Activated CD4-positive, alpha-beta memory T cell treated with anti-CD3 and anti-CD28 coated beads, Interleukin-2, amount 10 ng/mL, durations not matched to agents 7 days and 5 days (primary cell): Measurements from ENCODE around the gene SPP1. TPM values are rescaled to one million over a fixed set of nuclear protein-coding genes. Genes with fewer than 3 reads are reported as not detected.

Source experiments
- CTCF ChIA-PET: fragments of 350-600 bp; sonication (Branson Sonifier 250); formaldehyde crosslinking; loops from one replicate; lab custom pipeline; 2021; ENCODE audit warnings: antibody characterized with exemption, inconsistent platforms; lab: Charles Lee
- POLR2A ChIA-PET: fragments of 350-600 bp; sonication (Branson Sonifier 250); formaldehyde crosslinking; loops from one replicate; lab custom pipeline; 2021; ENCODE audit warnings: antibody characterized with exemption; lab: Charles Lee
- DNase-seq: peaks from one replicate; pipeline ENCODE4 v3.0.0-alpha.2; 2020
- H3K27ac Mint-ChIP-seq: one replicate; pipeline ENCODE4 v1.8.0; 2021; ENCODE audit warnings: mild to moderate bottlenecking, mixed read lengths
- H3K27me3 Mint-ChIP-seq: one replicate; pipeline ENCODE4 v1.8.0; 2021; ENCODE audit warnings: mixed read lengths
- H3K36me3 Mint-ChIP-seq: one replicate; pipeline ENCODE4 v1.8.0; 2021; ENCODE audit warnings: low read depth, mixed read lengths
- H3K4me1 Mint-ChIP-seq: one replicate; pipeline ENCODE4 v1.8.0; 2021; ENCODE audit warnings: mixed read lengths
- H3K4me3 Mint-ChIP-seq: one replicate; pipeline ENCODE4 v1.8.0; 2021; ENCODE audit warnings: mild to moderate bottlenecking, mixed read lengths
- H3K9me3 Mint-ChIP-seq: one replicate; pipeline ENCODE4 v1.8.0; 2021; ENCODE audit warnings: mixed read lengths
- total RNA-seq, 2 experiments: library from RNA; stranded (reverse); gene quantifications; one replicate each; pipeline ENCODE4 v1.2.3, GENCODE V29; 2021

The SPP1 gene
- total RNA-seq, 2 experiments from 2014 or later: 0.20 TPM; not detected in 1

GRCh38 chr4:87962398-87963146, 12.9 kb upstream of the SPP1 start:
- Mint-ChIP-seq H3K9me3 (no peaks in the 10 kb centered on the region), H3K4me1 (no peaks in the 10 kb centered on the region), H3K27me3 (peaks cover 13% of the 10 kb centered on the region), H3K36me3 (no peaks in the 10 kb centered on the region), H3K4me3 (no peak overlapping the region), H3K27ac (no peak overlapping the region)
- DNase-seq: no peak
- CTCF ChIA-PET: interaction anchor here (0.7 to 1.7 kb wide), 4 partner anchors 11 to 110 kb away, joined by 3 to 11 read pairs (median 4); no protein-coding TSS in a partner anchor
- POLR2A ChIA-PET: interaction anchor here (0.7 kb wide), 1 partner anchor 24 kb away, joined by 3 read pairs; no protein-coding TSS in a partner anchor

- ChIA-PET POLR2A (no interaction called here), CTCF (no interaction called here)
- H3K4me3 Mint-ChIP-seq: no peak overlapping the region
Measured at GRCh38 chr4:87965501-87965975, 10.0 kb upstream of the SPP1 start.

GRCh38 chr4:87966095-87966496, 9.4 kb upstream of the SPP1 start:
- Mint-ChIP-seq H3K9me3 (no peaks in the 10 kb centered on the region), H3K27ac (no peak overlapping the region), H3K4me3 (no peak overlapping the region), H3K4me1 (no peaks in the 10 kb centered on the region), H3K36me3 (no peaks in the 10 kb centered on the region), H3K27me3 (peaks cover 33% of the 10 kb centered on the region)
- CTCF ChIA-PET: no interaction called here
- POLR2A ChIA-PET: no interaction called here
- no peak for DNase-seq

More at GRCh38 chr4:87965501-87965975, 10.0 kb upstream of the SPP1 start:
- H3K9me3 Mint-ChIP-seq: no peaks in the 10 kb centered on the region
- no peak overlapping the region for H3K27ac Mint-ChIP-seq
- H3K36me3 Mint-ChIP-seq: no peaks in the 10 kb centered on the region
- no peak for DNase-seq
- no peaks in the 10 kb centered on the region for H3K4me1 Mint-ChIP-seq
- peaks cover 31% of the 10 kb centered on the region for H3K27me3 Mint-ChIP-seq

GRCh38 chr4:87967193-87967592, 8.3 kb upstream of the SPP1 start:
- ChIA-PET CTCF (interaction anchor here (1.0 to 1.3 kb wide), 2 partner anchors 9 to 114 kb away, joined by 3 to 4 read pairs; no protein-coding TSS in a partner anchor), POLR2A (no interaction called here)
- DNase-seq: no peak
- no peaks in the 10 kb centered on the region for H3K36me3 Mint-ChIP-seq
- H3K4me1 Mint-ChIP-seq: no peaks in the 10 kb centered on the region
- no peaks in the 10 kb centered on the region for H3K9me3 Mint-ChIP-seq
- peaks cover 38% of the 10 kb centered on the region for H3K27me3 Mint-ChIP-seq
- H3K27ac Mint-ChIP-seq: no peak overlapping the region
- H3K4me3 Mint-ChIP-seq: no peak overlapping the region

- no peaks in the 10 kb centered on the region for H3K36me3 Mint-ChIP-seq
- POLR2A ChIA-PET: no interaction called here
- H3K4me3 Mint-ChIP-seq: no peak overlapping the region
- peaks cover 45% of the 10 kb centered on the region for H3K27me3 Mint-ChIP-seq
- CTCF ChIA-PET: no interaction called here
- H3K4me1 Mint-ChIP-seq: peaks cover 1% of the 10 kb centered on the region
- no peak for DNase-seq
- H3K27ac Mint-ChIP-seq: no peak overlapping the region
- H3K9me3 Mint-ChIP-seq: no peaks in the 10 kb centered on the region
Measured at GRCh38 chr4:87970121-87970520, 5.4 kb upstream of the SPP1 start.

GRCh38 chr4:87971866-87972265, 3.6 kb upstream of the SPP1 start:
- H3K4me1 Mint-ChIP-seq: peaks cover 9% of the 10 kb centered on the region
- ChIA-PET CTCF (interaction anchor here (0.7 to 3.0 kb wide), 6 partner anchors 14 to 629 kb away, joined by 3 to 18 read pairs (median 3); no protein-coding TSS in a partner anchor), POLR2A (no interaction called here)
- no peak overlapping the region for H3K27ac Mint-ChIP-seq
- H3K4me3 Mint-ChIP-seq: no peak overlapping the region
- no peaks in the 10 kb centered on the region for H3K36me3 Mint-ChIP-seq
- peaks cover 52% of the 10 kb centered on the region for H3K27me3 Mint-ChIP-seq
- no peaks in the 10 kb centered on the region for H3K9me3 Mint-ChIP-seq
- no peak for DNase-seq

GRCh38 chr4:87973283-87974169, 2.0 kb upstream of the SPP1 start:
- CTCF ChIA-PET: interaction anchor here (0.7 to 3.0 kb wide), 22 partner anchors 10 to 543 kb away, joined by 3 to 23 read pairs (median 4); partner anchors contain the start of gene PKD2
- Mint-ChIP-seq H3K27ac (no peak overlapping the region), H3K4me3 (no peak overlapping the region), H3K36me3 (no peaks in the 10 kb centered on the region), H3K27me3 (peaks cover 48% of the 10 kb centered on the region), H3K9me3 (no peaks in the 10 kb centered on the region), H3K4me1 (peaks cover 9% of the 10 kb centered on the region)
- peak; percentile 28 for DNase-seq
- POLR2A ChIA-PET: no interaction called here

GRCh38 chr4:87974856-87975462, 555 bp upstream of the SPP1 start:
- no peak overlapping the region for H3K27ac Mint-ChIP-seq
- H3K36me3 Mint-ChIP-seq: no peaks in the 10 kb centered on the region
- H3K27me3 Mint-ChIP-seq: peaks cover 49% of the 10 kb centered on the region
- peaks cover 9% of the 10 kb centered on the region for H3K4me1 Mint-ChIP-seq
- ChIA-PET POLR2A (no interaction called here), CTCF (interaction anchor here (1.4 to 3.0 kb wide), 7 partner anchors 11 to 237 kb away, joined by 3 to 23 read pairs (median 6); no protein-coding TSS in a partner anchor)
- no peak overlapping the region for H3K4me3 Mint-ChIP-seq
- no peaks in the 10 kb centered on the region for H3K9me3 Mint-ChIP-seq
- DNase-seq: no peak

GRCh38 chr4:87977521-87978278, 2.2 kb downstream of the SPP1 start:
- no peak for DNase-seq
- Mint-ChIP-seq H3K27ac (no peak overlapping the region), H3K4me3 (no peak overlapping the region), H3K27me3 (peaks cover 49% of the 10 kb centered on the region), H3K4me1 (peaks cover 9% of the 10 kb centered on the region), H3K36me3 (no peaks in the 10 kb centered on the region), H3K9me3 (no peaks in the 10 kb centered on the region)
- CTCF ChIA-PET: interaction anchor here (0.5 to 2.6 kb wide), 4 partner anchors 8 to 624 kb away, joined by 3 to 15 read pairs (median 4); no protein-coding TSS in a partner anchor
- POLR2A ChIA-PET: no interaction called here

GRCh38 chr4:87978681-87979080, 3.2 kb downstream of the SPP1 start:
- peaks cover 44% of the 10 kb centered on the region for H3K27me3 Mint-ChIP-seq
- H3K9me3 Mint-ChIP-seq: no peaks in the 10 kb centered on the region
- H3K36me3 Mint-ChIP-seq: no peaks in the 10 kb centered on the region
- ChIA-PET POLR2A (no interaction called here), CTCF (interaction anchor here (0.7 kb wide), 1 partner anchor 15 kb away, joined by 3 read pairs; no protein-coding TSS in a partner anchor)
- no peak for DNase-seq
- H3K27ac Mint-ChIP-seq: no peak overlapping the region
- H3K4me3 Mint-ChIP-seq: no peak overlapping the region
- peaks cover 9% of the 10 kb centered on the region for H3K4me1 Mint-ChIP-seq

GRCh38 chr4:87979810-87980209, 4.3 kb downstream of the SPP1 start:
- ChIA-PET POLR2A (no interaction called here), CTCF (no interaction called here)
- Mint-ChIP-seq H3K36me3 (no peaks in the 10 kb centered on the region), H3K9me3 (no peaks in the 10 kb centered on the region), H3K27me3 (peaks cover 47% of the 10 kb centered on the region), H3K27ac (no peak overlapping the region), H3K4me1 (peaks cover 9% of the 10 kb centered on the region), H3K4me3 (no peak overlapping the region)
- no peak for DNase-seq

- ChIA-PET POLR2A (no interaction called here), CTCF (no interaction called here)
- no peaks in the 10 kb centered on the region for H3K36me3 Mint-ChIP-seq
- no peak overlapping the region for H3K27ac Mint-ChIP-seq
- H3K9me3 Mint-ChIP-seq: no peaks in the 10 kb centered on the region
- H3K4me1 Mint-ChIP-seq: peaks cover 2% of the 10 kb centered on the region
- no peak overlapping the region for H3K4me3 Mint-ChIP-seq
- no peak for DNase-seq
- peaks cover 43% of the 10 kb centered on the region for H3K27me3 Mint-ChIP-seq
Measured at GRCh38 chr4:87981486-87981885, 6.0 kb downstream of the SPP1 start.
